Activated T-cell treated with anti-CD3 and anti-CD28 coated beads, Interleukin-2, amount 50 U/mL, for 4 hours (primary cell): ENCODE results near the gene IL17REL. TPM values are rescaled to one million over a fixed set of nuclear protein-coding genes. Genes with fewer than 3 reads are reported as not detected.
A peak's percentile ranks its signal among the peaks of the same experiment; 100 is the strongest.

Source experiments
- ATAC-seq, 2 donors: fragments of 200-7000 bp; cut with Tn5 transposase; one replicate each; pipeline ENCODE4 v1.10.0; 2021
- DNase-seq: peaks from one replicate; pipeline ENCODE4 v3.0.0-alpha.2; 2020
- H3K27me3 Mint-ChIP-seq: one replicate; pipeline ENCODE4 v1.8.0; 2021; ENCODE audit warnings: low read depth, mixed read lengths
- H3K36me3 Mint-ChIP-seq: one replicate; pipeline ENCODE4 v1.8.0; 2022; ENCODE audit warnings: mixed read lengths; ENCODE audit not compliant: insufficient read depth
- H3K4me1 Mint-ChIP-seq: one replicate; pipeline ENCODE4 v1.8.0; 2021; ENCODE audit warnings: low read depth, mixed read lengths
- H3K4me3 Mint-ChIP-seq: one replicate; pipeline ENCODE4 v1.8.0; 2021; ENCODE audit warnings: mild to moderate bottlenecking, moderate library complexity, mixed read lengths
- H3K9me3 Mint-ChIP-seq: one replicate; pipeline ENCODE4 v1.8.0; 2021; ENCODE audit warnings: mixed read lengths
- total RNA-seq, 3 donors: library from RNA; stranded (reverse); gene quantifications; one replicate each; pipeline ENCODE4 v1.2.1, GENCODE V29; 2021

The IL17REL gene
- total RNA-seq, 3 donors from 2014 or later, result 0.08 to 0.24 (median 0.13) TPM

DNA sequence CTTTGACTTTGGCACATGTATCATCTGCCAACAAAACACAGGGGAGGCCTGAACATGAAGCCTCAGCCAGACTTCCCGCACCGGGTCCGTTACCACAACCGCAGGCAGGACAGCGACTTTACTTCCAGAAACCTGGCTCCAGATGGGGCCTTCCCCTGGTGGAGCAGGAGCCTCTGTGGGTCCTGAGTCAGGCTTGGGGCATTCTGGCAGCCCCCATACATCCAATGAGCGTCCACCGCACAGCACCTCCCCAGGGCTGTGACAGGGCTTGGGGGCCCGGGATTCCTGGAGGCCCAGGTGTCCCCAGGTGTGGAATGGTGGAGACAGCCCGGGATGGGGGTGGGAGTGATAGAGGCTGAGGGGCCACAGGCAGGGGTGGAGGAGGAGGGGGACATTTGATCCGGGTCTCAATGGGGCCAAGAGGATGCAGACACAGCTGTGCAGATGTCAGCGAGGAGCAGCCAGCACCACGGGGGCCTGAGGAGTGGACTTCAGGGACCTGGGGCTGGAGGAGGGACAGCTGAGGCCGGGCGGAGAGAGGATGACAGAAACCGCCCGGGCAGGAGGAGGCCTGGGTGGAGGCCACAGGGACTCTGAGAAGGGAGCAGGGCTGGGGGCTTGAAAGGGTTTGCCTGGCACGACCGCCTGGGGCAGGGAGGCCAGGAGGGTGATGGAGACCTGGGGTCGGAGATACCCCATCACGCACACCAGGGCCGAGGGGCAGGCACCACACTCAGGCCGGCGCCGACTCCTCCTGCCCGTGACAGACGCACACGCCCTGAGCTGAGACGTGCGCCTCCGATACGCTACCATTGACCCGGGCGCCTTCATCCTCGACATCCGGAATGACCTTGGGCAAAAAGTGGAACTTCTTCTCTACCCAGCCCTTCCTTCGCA lies 37.0 kb upstream of the IL17REL start:
- H3K9me3 Mint-ChIP-seq, result no peaks in the 10 kb centered on the region
- no peak overlapping the region for H3K4me3 Mint-ChIP-seq
- peaks cover 14% of the 10 kb centered on the region for H3K27me3 Mint-ChIP-seq
- DNase-seq, result no peak
- no peaks in the 10 kb centered on the region for H3K36me3 Mint-ChIP-seq
- no peak for ATAC-seq
- peaks cover 4% of the 10 kb centered on the region for H3K4me1 Mint-ChIP-seq

DNA sequence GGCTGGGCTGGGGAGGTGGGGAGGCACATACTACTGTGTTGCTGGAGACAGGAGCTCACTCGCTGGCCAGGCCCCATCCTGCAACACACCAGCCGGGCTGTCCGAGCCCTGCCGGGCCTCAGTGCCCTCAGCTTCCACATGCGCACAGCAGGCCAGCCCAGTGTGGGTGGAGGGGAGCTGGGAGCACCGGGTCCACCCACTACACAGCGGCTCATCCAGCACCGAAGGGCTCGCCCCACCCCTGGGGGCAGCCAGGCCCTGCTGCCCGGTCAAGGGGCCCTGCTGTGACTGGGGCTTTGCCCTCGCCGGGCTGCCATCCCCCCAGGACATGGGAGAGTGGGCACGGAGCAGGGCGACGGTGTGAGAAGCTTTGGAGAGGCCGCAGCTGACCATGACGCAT lies 36.3 kb upstream of the IL17REL start:
- peaks cover 16% of the 10 kb centered on the region for H3K27me3 Mint-ChIP-seq
- H3K36me3 Mint-ChIP-seq, result no peaks in the 10 kb centered on the region
- no peak for ATAC-seq
- H3K9me3 Mint-ChIP-seq, result no peaks in the 10 kb centered on the region
- peaks cover 6% of the 10 kb centered on the region for H3K4me1 Mint-ChIP-seq
- DNase-seq, result no peak
- H3K4me3 Mint-ChIP-seq, result no peak overlapping the region

DNA sequence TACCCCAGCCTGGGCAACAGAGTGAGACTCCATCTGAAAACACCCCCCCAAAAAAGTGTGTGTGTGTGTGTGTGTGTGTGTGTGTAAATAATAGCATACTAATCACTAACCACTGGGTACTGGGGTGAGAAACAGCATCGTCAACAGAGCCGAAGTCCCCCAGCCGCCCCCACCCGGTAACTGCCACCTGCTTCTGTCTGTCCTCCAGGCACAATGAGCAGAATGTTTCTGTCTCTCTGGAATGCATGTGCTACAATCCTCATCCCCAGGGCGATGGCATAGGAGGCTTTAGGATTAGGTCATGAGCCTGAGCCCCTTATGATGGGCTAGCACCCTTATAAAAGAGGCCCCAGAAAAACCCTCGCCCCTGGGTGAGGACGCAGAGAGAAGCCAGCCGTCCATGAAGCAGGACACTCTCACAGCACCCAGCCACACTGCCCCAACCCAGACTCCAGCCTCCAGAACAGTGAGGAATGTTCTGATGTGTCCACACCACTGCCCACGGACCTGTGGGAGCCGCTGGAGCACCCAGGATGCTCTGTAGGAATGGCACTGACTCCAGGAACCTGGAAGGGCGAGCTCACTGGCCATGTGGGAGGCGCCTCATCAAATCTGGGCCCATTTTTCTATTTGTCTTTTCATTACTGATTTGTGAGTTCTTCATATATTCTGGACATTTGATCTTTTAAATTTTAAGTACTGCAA lies 35.6 kb upstream of the IL17REL start:
- H3K27me3 Mint-ChIP-seq, result peaks cover 18% of the 10 kb centered on the region
- no peak overlapping the region for H3K4me3 Mint-ChIP-seq
- H3K9me3 Mint-ChIP-seq, result no peaks in the 10 kb centered on the region
- peaks cover 8% of the 10 kb centered on the region for H3K4me1 Mint-ChIP-seq
- no peak for DNase-seq
- H3K36me3 Mint-ChIP-seq, result no peaks in the 10 kb centered on the region
- ATAC-seq, result no peak

DNA sequence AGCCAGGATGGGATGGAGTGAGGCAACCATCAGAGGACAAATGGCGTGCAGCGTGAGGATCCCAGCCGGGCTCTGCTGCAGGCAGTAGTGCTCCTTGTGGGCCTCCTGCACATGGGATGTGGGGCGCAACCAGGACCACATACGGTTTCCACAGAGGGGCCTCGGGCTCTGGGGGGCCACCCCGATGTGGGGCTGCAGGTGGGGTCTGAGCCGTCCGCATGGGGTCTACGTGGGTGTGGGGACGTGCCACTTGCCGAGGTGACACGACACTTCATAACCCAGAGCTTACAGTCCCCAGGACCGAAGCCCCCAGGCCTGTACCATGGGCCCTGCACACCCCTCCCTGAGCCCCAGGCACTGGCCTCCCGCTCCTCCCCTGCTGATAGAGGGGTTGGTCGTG lies 34.8 kb upstream of the IL17REL start:
- ATAC-seq (no peak), DNase-seq (no peak)
- H3K4me3 Mint-ChIP-seq, result no peak overlapping the region
- peaks cover 8% of the 10 kb centered on the region for H3K4me1 Mint-ChIP-seq
- H3K36me3 Mint-ChIP-seq, result no peaks in the 10 kb centered on the region
- peaks cover 27% of the 10 kb centered on the region for H3K27me3 Mint-ChIP-seq
- H3K9me3 Mint-ChIP-seq, result no peaks in the 10 kb centered on the region

DNA sequence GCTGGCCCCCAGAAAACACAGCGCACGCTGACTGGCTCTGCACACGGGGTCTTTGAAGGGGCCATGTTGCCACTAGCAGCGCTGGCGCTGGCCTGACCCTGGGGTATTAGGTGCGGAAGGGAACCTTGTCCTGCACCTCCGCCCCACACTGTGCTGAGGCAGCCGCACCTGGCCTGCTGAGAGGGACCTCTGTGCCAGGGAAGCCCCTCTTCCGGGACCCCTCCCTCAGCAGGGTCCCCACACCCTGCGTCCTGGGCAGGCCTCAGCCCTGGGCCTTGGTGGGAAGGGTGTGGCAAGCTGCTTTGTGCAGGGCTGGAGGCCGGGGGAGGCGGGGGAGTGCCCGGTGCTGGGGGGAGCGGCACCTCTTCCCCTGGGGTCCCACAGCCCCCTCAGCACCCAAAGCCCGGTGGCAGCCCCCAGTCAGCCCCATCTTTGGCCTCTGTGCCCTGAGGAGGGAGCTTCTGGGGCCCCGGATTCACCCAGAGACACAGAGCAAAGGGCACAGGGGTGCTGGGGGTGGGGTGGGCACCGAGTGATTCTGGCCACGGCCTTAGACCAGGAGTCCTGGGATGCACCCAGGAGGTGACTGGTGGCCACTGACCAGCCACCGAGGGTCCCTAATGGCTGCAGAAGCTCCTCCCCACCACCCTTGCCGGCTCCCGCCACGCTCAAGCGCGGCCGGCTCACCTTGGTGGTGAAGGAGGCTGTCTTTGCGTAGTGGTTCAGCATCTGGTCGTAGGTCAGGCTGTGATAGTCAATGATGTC lies 34.1 kb upstream of the IL17REL start:
- DNase-seq, result no peak
- Mint-ChIP-seq H3K9me3 (no peaks in the 10 kb centered on the region), H3K27me3 (peaks cover 27% of the 10 kb centered on the region), H3K36me3 (no peaks in the 10 kb centered on the region), H3K4me3 (no peak overlapping the region), H3K4me1 (peaks cover 8% of the 10 kb centered on the region)
- ATAC-seq, result no peak

DNA sequence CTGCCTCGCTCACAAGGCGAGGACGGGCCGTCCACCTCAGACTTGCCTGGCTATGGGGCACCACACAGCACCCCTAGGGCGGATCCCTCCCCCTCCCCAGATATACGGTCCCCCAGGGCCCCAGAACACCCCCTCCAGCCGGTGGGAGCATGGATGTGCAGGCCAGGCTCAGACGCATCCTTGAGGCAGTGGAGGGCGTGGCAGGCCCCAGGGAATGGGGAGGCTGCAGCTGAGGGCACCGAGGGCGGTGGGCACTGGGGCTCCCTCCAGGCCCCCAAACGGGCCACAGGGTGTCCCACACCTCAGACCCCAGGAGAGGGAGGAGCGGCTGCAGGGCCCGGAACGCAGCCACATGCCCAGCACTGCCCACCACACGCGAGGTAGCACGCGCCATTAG lies 33.5 kb upstream of the IL17REL start:
- Mint-ChIP-seq H3K27me3 (peaks cover 25% of the 10 kb centered on the region), H3K4me1 (peaks cover 8% of the 10 kb centered on the region), H3K36me3 (no peaks in the 10 kb centered on the region), H3K9me3 (no peaks in the 10 kb centered on the region), H3K4me3 (no peak overlapping the region)
- ATAC-seq, result no peak
- no peak for DNase-seq

DNA sequence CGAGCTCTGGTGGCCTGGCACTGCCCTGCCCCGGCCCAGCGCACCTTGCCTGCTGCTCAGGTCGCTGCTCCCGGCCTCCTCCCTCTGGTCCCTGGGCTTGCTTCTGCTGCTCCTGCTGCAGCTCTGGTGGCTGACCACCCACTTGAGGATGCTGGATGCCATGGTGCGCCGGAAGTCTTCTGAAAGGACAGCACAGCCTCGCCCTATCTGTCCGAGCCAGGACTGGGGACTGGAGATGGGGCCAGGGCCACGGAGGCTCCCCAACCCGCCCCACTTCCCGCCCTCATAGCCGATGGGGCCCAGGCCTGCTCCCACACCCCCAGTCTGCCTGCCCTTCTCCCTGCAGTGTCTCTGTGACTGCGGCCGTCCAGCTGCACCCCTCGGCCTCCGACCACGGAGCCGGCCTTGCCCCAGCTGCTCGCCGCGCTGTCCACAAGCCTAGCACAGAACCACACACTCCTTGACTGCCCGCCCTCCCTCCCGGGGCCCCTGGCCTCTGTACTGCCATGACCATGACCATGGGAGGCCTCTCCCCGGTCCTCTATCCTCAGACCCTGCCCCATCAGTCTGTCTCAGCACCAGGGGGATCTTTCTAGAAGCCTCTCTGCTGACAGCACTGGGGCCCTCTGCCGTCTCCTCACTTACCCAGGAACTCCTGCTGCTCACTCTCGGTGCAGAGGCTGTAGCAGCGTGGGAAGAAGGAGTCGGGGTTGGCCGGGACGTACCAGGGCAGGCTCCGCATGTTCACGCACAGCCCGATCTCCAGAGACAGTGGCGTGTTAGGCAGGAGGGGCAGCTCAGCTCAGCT lies 32.9 kb upstream of the IL17REL start:
- H3K36me3 Mint-ChIP-seq, result no peaks in the 10 kb centered on the region
- H3K4me3 Mint-ChIP-seq, result no peak overlapping the region
- DNase-seq (no peak), ATAC-seq (no peak)
- peaks cover 23% of the 10 kb centered on the region for H3K27me3 Mint-ChIP-seq
- no peaks in the 10 kb centered on the region for H3K9me3 Mint-ChIP-seq
- H3K4me1 Mint-ChIP-seq, result peaks cover 8% of the 10 kb centered on the region

DNA sequence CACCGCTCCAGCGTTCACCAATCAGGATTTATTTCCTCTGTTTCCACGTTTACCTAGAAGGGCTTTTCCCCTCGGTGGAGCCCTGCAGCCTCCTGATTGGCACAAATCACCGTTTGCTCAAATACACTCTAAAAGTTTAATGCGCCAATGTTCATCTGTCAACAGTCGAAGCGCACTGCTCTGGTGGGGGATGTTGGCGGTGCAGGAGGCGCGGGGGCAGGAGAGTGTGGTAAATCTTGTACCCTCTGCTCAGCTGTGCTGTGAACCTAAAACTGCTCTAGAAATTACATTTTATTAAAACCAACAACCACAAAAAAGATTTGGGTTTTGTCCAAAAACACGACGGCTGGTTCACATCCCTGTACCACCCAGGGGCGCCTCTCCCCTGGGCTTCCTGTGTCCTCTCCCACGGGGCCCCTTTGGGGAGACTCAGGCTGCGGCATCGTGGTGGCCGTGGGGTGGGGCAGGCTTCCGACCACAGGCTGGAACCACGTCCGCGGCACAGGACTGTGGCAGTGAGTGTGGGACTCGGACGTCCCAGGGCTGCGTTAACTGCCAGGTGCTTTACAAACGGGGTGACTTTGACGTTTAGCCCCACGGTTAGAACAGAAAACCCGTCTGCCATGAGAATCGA lies 32.0 kb upstream of the IL17REL start:
- Mint-ChIP-seq H3K27me3 (peaks cover 23% of the 10 kb centered on the region), H3K4me3 (no peak overlapping the region), H3K4me1 (peaks cover 8% of the 10 kb centered on the region), H3K36me3 (no peaks in the 10 kb centered on the region), H3K9me3 (no peaks in the 10 kb centered on the region)
- DNase-seq, result no peak
- ATAC-seq, result peak in 1 of 2 donors; percentile 28

DNA sequence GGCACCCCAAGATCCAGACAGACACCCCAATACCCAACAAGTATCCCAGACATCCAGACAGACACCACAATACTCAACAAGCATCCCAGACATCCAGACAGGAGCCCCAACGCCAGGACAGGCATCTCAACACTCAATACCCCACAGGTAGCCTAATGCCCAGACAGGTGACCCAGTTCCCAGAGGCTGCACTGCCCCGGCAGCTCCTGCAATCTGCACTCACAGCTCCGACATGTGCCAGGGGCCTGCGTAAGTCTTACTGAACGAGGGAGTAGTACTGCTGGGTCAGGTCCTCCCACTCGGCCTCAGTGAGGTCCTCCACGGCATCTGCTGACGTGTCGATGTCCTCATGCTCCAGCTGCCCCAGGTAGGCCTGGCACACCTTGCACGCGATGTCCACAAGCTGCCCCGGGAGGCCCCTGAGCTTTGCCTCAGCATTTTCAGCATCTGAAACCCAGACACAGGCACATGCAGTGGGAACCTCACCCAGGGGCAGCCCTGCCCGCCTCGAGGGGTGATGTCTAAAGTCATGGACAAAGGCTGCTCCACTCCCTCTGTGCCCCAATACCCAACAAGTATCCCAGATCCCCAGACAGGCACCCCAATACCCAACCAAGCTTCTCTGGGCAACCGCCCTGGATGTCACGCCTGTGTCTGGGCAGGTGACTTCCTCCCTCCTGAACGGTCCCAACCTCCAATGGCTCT lies 28.9 kb upstream of the IL17REL start:
- Mint-ChIP-seq H3K4me1 (peaks cover 8% of the 10 kb centered on the region), H3K36me3 (no peaks in the 10 kb centered on the region), H3K9me3 (peaks cover 3% of the 10 kb centered on the region), H3K27me3 (peaks cover 23% of the 10 kb centered on the region), H3K4me3 (no peak overlapping the region)
- no peak for DNase-seq
- no peak for ATAC-seq

DNA sequence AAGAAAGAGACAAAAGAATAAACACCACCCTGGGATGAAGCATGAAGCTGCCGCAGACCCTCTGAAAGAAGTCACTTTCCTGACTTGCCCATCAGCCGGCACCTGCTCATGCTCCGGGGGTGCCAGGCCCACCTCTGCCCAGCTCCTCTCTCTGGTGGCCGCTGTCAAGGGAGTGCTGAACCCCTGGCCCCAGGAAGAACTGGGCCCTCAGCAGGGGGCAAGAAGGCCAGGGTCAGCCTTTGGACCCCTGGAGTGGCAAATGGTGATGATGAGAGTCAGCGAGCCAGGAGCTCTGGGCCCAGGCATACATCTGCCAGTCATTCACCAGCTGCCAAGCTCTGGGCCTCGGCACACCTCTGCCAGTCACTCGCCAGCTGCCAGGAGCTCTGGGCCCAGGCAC lies 28.2 kb upstream of the IL17REL start:
- H3K4me3 Mint-ChIP-seq, result no peak overlapping the region
- H3K27me3 Mint-ChIP-seq, result peaks cover 23% of the 10 kb centered on the region
- H3K36me3 Mint-ChIP-seq, result no peaks in the 10 kb centered on the region
- no peak for ATAC-seq
- no peak for DNase-seq
- H3K4me1 Mint-ChIP-seq, result peaks cover 8% of the 10 kb centered on the region
- H3K9me3 Mint-ChIP-seq, result peaks cover 3% of the 10 kb centered on the region

DNA sequence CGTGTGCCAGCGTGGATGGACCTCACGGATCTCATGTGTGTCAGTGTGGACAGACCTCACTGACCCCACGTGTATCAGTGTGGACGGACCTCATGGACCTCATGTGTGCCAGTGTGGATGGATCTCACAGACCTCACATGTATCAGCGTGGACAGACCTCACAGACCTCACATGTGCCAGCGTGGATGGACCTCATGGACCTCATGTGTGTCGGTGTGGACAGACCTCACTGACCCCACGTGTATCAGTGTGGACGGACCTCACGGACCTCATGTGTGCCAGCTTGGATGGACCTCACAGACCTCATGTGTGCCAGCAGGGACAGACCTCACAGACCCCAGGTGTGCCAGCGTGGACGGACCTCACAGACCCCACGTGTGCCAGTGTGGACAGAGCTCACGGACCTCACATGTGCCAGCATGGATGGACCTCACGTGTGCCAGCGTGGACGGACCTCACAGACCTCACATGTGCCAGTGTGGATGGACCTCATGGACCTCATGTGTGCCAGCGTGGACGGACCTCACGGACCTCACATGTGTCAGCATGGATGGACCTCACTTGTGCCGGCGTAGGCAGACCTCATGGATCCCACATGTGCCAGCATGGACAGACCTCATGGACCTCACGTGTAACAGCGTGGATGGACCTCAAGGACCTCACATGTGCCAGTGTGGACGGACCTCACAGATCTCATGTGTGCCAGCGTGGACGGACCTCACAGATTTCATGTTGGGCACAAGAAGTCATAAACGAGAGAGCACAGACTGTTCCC lies 27.3 kb upstream of the IL17REL start:
- ATAC-seq (no peak), DNase-seq (no peak)
- H3K36me3 Mint-ChIP-seq, result no peaks in the 10 kb centered on the region
- H3K4me1 Mint-ChIP-seq, result peaks cover 9% of the 10 kb centered on the region
- H3K27me3 Mint-ChIP-seq, result peaks cover 24% of the 10 kb centered on the region
- H3K4me3 Mint-ChIP-seq, result no peak overlapping the region
- peaks cover 3% of the 10 kb centered on the region for H3K9me3 Mint-ChIP-seq

DNA sequence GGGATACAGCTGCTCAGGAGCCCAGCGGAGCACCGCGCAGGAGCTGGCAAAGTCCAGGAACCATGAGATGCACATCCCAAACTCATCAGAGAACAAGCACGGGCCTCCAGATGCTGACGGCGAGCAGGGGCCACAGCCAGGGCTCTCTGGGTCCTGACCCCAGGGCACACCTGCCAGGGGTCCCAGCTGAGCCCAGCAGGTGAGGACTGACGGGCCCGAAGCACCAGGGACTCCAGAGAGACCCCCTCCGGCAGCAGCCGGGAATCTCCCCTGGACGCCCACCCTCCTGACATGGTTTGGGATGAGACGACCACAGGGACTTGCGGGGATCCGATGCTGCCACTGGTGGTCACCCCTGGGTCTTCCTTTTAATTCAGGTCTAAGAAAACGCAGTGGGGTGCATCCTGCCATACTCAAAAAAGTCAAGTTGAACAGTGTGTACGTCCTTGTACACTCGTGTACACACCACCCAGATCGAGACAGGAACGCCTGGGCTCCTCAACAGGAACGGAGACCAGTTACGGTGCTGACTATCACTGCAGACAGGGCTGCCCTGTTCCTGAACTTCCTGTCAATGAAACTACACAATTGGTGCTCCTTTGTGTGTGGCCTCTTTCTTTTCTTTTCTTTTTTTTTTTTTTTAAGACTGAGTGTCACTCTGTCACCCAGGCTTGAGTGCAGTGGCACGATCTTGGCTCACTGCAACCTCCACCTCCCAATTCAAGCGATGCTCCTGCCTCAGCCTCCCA lies 23.6 kb upstream of the IL17REL start:
- H3K36me3 Mint-ChIP-seq, result no peaks in the 10 kb centered on the region
- no peak for DNase-seq
- peaks cover 10% of the 10 kb centered on the region for H3K27me3 Mint-ChIP-seq
- no peak for ATAC-seq
- H3K9me3 Mint-ChIP-seq, result peaks cover 3% of the 10 kb centered on the region
- H3K4me3 Mint-ChIP-seq, result no peak overlapping the region
- H3K4me1 Mint-ChIP-seq, result peaks cover 4% of the 10 kb centered on the region
